HG02840 (cell line): Measurements from ENCODE around the gene AKAP13.
"Not testable (repeated sequence)": the region's sequence is repeated elsewhere in the genome, so short reads cannot be mapped to it uniquely, and the experiment has no call there.

Experiments
- ATAC-seq: cut with Tn5 transposase; IDR thresholded peaks from one replicate; pipeline ENCODE4 v1.9.1; 2021; ENCODE audit warnings: mild to moderate bottlenecking, moderate library complexity, moderate number of reproducible peaks; ENCODE audit not compliant: unreplicated experiment, low FRiP score

AKAP13 gene

DNA sequence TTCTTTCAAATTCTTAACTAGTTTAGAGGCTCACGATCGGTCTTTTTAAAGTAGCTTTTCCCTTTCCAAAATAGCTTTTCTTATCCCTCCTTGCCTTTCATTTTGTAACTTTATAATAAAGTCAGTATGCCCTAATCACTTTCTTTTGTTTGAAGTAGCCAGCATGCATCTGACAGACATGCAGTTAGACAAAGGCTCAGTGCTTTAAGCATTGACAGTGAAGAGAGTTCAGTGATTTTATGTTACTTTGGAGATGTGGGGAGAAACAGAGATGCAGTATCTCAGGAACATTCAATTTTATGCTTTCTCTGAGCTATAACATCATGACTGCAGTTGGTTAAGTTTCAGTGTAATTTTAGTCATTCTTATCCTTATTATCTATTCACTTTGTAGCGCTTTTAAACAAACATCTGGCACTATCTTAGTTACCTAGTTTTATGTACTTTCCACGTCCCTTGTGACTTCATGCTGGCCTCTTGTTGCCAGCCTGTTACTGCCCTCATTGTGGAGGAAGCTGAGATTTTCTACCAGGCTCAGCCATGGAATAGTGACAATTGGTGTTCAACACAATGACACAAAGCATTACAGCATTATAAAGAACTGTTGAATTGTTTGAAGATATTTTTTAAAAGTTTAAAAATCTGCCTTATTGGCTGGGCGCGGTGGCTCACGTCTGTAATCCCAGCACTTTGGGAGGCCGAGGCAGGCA is 90.3 kb downstream of the AKAP13 start:
- no peak for ATAC-seq

DNA sequence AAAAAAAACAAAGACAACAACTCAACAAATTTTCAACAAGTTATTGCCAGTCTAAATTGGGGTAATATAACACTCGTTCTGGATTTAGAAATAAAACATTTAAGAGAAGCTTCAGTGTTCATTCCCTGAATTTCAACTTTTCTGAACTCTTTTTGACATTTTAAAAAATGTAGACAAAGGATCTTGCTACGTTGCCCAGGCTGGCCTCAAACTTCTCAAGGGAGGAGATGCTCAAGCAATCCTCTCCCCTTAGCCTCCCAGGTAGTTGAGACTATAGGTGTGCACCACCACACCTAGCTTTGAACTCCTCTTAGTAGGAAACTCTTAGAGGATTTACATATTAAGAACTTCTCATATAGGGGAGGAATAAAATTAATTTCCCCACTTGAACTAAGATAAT is 91.9 kb downstream of the AKAP13 start:
- no peak for ATAC-seq

DNA sequence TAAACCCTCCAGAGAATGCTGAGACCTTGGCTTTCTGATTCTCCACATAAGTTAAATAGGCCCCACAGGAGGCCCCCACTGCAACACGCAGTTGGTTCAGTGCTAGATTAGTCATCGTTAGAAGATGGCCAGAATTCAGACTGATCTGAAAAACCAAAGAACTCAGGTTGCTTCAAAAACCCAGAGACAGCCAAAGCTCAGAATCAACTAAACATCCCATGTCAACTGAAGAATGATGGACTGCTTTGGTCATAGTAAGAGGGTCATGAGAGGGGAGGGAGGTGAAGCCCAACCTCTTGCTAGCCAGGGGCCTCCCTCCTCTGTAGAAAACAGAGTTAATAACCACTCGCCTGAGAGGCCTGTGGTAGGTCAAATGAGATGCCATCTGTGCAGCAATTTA is 93.1 kb downstream of the AKAP13 start:
- ATAC-seq = no peak

DNA sequence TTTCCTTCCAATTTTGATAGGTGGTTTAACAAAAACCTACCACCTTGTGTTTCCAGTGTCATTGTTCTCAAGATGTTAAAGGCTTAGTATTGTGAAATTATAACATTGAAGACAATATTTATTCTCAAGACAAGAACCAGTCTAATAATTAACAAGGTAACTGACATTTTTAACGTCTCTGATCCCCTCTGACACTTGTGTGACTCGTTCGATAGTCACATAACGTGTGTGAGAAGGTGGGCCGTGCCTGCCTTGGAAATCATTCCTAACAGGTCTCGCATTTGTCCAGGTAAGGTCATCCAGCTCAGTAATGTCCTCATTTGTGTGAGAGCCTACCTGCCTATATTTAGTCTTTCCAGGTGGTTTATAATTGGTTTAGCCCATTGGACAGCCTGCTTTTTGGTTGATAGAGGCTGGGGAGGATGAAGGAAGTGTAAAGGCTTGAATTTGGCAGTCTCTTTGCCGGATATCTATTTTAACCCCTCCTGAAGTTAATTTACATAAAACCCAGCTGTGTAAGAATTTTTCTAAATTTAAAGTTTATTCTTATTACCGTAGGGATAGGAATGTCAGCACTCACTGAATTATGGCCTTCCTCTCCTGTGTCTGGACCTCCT is 94.4 kb downstream of the AKAP13 start:
- peak; percentile 45 for ATAC-seq

DNA sequence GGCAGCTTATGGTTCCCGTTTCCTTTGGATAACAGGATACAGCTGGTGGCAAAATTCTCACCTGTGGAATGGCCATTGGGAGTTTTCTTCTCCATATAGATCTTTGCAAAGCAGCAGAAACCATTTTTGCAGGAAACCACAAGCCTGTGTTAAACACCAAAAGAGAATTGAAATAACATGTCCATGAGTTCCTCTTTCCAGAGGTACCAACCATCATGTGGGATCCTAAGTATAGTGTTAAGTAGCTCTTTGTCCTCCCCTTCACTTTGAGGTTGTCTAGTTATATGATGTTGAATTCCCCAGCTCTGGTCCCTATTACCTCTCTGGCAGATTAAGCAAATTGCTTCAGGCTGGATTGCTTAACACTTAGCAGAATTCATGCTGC is 94.9 kb downstream of the AKAP13 start:
- ATAC-seq = peak; percentile 46

DNA sequence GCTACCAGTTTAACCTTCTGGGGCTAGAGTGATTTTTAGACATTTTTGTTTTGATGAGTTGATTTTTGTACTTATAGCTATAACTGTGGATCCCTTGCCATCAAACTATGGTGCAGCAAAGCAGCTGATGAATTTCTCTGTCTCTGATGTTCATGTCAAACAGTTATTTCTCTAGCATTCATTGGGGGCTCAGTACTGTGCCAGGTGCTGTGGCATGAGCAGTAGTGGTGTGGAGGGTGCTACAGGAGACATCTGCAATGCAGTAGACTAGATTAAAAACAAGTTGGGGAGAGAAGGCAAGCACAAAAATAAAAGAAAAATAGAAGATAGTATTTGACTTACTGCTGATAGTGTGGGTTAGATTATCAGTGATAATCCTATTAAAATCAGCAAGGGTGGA is 95.3 kb downstream of the AKAP13 start:
- ATAC-seq = no peak

DNA sequence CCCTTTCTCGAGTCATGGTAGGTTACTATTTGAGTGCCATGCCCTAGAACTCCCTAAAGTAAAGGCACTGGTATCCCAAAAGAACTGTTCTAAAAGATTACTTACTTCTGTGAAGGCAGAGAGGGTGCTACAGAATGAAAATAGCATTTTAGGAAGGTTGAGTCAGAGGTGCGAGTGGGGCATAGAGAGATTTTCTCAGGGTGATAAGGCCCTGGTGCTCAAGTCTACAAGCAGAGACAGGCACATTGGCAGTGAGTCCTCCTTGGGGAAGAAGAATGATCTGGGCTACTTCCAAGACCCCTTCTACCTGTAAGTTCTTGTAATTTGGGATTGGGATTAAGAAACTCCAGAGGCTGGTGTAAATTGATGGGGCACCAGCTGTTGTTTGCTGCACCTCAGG is 96.7 kb downstream of the AKAP13 start:
- no peak for ATAC-seq

DNA sequence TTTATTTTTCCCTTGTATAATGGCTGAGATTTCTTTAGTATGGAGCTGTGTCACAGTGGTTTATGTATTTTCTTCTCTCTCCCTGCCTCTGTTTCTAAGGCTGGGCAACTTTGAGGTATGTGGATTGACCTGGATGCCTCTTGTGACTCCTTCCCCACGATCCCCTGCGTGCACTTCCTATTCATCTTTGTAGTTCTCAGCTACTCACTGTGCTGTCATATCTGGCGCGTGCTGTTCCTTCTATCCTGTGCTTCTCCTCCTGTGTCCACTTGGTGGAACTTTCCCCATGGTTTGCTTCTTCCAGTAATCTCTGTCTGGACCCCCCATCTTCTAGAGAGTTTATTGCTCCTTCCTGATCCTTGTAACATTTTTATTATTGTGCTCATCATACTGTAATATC is 97.3 kb downstream of the AKAP13 start:
- ATAC-seq = no peak

DNA sequence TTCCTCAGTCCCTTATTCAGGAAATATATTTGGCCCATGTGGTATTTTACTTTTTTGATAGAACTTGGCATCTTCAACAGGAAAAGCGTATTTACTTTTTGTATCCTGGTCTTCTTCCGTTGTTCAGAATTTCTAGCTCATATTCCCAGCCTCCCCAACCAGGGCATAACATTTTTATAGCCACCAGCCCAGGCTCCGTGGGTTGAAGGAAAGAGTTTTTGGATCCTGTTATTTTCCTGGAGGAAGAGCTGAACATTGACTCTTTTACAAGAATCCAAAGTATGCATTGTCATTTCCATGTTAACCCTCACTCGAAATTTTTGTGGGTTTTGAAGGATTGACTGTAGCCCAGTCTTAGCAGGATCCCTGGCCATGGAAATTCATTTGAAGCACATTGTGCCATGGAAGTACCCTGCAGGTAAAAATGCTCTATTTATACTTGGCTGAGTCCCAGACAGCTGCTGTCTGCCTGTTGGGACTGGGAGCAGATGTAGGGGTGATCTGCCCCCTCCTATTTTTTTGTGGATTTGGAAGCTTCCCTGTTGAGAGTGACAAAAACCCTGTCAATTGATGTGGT is 98.8 kb downstream of the AKAP13 start:
- ATAC-seq = no peak

DNA sequence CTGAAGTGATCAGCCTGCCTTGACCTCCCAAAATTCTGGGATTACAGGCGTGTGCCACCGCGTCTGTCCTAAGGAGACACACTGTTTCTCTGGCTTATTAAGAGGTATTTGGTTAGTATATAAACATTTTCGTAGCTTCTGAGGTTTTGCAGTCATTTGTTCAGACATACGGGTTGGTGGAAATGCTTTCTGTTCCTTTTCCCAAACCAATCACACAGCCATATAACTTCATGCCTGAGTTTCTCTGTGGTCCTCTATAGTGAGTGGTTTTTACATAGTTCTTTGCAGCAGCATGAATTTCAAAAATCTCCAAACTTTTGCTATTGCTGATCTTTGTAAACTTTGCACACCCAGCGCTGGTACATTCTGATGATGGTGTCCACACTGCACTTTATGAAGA is 100.5 kb downstream of the AKAP13 start:
- ATAC-seq = no peak

DNA sequence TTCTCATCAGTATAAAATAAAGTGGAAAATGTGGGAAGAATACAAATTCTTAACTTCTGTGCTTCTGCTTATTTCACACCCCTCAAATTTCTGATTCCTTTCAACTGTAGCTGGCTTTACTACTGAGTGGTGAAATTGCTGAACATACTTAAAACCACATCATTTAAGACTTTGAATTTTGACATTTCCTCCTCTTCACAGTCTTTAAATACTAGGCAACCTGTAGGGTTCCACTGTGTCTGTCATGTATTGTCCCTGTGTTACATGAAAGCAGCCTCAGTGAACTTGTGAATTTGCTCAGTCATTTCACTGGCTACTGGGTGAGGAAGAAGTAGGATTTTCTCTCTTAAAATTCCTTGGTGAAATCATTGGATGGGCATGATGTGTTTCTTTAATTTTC is 101.1 kb downstream of the AKAP13 start:
- not testable (repeated sequence) for ATAC-seq

DNA sequence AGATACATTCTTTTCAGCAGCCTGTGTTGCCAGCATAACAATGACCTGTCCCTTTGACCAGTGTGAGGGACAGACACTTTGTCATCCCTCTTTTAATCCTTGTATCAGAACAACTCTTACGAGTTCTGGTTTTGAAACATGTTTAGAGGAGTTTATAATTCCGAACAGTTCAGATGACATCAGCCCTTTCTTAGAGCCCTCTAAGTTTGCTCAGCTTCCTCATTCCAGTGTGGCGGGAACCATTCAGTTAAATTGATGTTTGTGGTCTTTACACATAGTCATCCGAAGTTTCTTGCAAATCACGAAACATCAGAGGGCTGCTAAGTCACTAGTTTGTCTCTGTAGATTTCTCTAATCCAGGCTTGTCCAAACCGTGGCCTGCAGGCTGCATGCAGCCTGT is 102.5 kb downstream of the AKAP13 start:
- no peak for ATAC-seq

DNA sequence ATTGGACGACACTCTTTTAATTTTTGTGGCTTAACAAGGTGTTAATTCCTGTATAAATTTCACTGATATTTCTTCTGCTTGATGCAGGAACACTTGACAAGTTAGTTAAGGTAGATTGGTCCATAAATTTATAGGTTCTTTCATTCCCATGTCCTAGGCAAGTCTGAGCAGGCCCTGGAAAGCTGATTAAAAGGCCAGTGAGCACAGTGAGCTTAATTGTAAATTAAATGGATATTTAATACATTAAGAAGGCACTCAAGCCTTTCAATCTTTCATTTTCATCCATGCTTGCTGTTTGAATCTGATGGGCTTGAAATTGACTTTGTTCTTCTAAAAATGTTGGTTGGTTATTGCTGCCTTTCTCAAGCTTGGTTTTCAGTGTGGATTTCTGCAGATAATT is 103.6 kb downstream of the AKAP13 start:
- not testable (repeated sequence) for ATAC-seq

DNA sequence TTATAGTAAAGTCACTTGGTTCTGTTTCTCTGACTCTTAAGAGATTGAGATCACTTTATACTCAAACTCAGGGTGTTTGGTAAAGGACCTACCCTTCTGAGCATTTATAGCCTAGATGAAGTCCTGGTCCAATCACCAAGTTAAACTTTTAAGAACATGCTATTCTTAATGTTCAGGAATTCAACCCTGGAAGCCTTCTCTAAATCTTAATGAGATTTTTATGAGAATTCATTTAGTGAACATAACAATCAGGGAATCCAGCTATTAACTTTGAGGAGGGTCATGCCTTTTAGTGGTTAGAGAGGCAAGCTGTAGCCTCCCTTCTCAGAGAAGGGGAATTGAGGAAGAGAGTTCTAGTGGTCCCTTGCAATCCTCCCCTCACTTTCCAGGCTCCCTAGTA is 104.5 kb downstream of the AKAP13 start:
- not testable (repeated sequence) for ATAC-seq

DNA sequence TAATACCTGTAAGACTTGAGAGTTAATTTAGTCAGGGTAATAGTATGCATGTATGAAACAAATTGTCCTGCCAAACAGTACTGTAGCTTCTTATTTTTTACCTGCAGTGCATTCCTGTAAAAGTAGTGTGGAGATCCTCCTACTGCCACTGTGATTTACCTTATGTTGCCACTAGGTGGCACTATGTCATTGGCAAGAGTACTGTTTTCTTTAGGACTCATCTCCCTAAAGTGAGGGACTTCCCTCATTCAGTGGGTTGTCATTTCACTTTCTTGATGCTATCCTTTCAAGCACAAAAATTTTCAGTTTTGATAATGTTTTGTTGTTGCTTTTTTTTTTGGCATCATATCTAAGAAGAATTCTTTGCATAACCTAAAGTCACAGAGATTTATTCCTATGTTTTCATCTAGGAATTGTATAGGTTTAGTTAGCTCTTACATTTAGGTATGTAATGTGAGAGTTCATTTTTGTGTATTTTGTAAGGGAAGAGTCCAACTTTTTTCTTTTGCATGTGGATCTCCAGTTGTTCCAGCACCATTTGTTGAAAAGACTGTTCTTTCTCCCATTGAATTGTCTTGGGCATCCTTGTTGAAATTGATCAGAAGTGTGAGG is 105.7 kb downstream of the AKAP13 start:
- ATAC-seq = peak; percentile 61

DNA sequence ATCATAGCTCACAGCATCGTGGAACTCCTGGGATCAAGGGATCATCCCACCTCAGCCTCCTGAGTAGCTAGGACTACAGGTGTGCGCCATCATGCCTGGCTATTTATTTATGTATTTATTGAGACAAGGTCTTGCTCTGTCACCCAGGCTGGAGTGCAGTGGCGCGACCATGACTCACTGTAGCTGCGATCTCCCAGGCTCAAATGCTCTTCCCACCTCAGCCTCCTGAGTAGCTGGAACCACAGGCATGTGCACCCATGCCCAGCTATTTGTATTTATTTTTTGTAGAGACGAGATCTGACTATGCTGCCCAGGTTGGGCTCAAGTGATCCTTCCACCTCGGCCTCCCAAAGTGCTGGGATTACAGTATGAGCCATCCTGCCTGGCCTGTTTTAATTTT is 107.4 kb downstream of the AKAP13 start:
- not testable (repeated sequence) for ATAC-seq

DNA sequence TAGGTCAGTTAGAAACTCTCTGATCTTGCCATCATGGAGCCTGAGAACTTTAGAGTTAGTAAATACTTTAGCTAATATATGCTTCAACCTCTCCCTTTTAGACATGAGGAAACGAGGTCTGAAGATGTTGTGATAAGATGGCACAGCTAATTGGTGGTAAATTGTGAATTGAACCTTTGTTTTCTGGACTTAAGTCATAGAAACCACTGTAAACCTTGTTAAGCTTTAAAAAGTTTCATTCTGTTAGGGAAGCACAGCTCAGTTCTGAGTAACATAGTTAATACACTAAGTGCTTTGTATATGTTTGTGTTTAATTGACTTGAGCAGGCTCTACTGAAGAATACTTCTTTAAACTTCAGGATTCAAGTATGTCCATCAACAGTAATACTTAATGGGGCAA is 108.6 kb downstream of the AKAP13 start:
- ATAC-seq = no peak

DNA sequence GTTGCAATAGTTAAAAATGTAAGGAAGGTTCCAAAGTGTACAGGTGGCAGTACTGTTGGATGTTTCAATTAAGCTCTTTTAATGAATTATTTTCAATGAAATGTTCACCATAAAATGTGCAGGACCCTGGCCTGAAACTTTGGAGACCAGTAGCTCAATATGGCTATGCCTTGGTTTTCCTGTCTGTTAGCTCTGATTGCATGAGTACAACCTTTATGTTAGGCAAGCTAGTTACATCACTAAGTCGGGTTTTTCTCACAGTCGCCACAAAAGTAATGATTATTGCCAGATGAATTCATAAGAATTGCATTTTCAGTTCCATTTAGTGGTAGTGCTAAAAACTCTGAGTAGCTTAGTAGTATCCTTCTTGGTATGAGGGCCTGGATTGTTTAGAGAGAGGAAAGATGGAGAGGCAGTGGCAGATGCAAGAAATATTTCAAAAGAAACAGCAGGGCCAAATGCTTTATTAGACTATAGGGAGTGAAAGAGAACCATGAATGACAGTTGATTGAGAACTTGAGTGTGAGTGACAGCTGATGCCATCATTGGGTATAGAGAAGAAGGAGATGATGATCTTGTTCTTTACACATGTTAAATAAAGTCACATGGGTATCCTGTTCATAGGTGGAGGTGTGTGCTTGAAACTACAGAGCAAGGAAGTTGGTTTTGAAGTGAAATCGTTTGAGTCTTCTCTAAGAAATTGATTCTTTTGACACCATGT is 109.5 kb downstream of the AKAP13 start:
- ATAC-seq = no peak

DNA sequence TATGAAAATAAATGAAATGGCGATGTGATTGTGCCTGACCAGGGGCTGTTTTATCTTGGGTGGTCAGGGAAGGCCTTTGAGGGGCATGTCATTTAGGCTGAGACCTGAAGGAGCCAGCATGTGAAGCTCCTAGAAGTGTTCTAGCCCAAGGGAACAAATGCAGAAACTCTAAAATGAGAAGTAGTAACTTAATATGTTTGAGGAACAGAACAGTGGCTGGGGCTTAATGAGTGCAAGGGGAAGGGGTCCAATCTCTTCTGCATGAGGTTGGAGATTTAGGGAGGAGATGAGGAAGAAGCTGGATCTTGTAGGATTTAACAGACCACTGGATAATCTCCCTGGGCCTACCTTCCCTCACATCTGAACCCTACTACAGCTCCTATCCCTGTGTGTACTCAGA is 110.5 kb downstream of the AKAP13 start:
- no peak for ATAC-seq

DNA sequence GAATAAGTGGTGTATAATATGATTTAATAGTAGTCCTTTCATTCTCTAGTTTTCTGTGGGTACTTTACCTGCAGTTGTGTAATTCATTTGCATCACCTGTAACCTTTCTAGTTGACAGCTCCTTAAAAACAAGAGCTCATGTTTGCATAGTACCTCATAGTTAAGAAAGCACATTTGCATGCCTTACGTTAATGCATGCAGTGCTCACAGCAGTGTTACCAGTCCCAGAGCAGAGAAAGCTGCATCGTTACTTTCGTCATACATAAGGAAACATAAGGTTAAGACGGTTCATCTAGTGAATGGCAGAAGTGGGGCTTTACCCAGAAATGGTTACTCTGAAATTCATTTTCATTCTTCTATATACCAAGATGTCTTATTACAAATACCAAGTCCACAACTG is 111.3 kb downstream of the AKAP13 start:
- no peak for ATAC-seq

DNA sequence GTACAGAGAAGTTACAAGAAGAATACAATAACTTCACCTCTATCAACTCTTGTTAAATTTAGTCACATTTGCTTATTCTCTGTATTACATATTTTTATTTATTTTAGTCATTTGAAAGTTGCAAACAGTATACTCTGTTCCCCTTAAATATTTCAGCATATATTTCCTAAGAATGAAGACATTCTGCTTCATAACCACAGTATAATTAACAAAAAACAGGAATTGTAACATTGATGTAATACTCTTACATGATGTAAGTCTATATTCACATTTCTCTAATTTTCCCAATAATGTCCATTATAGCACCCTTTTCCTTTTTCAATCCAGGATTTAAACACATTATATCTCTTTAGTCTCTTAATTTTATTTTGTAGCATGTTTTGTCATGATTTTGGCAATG is 112.0 kb downstream of the AKAP13 start:
- ATAC-seq = no peak
